ENCODE data around the gene MTHFSD. TPM values are rescaled to one million over a fixed set of nuclear protein-coding genes. Genes with fewer than 3 reads are reported as not detected.

MTHFSD gene
- total and polyA plus RNA-seq, 7 experiments from 2014 or later = 16.7 to 46.7 (median 28.1) TPM

DNA sequence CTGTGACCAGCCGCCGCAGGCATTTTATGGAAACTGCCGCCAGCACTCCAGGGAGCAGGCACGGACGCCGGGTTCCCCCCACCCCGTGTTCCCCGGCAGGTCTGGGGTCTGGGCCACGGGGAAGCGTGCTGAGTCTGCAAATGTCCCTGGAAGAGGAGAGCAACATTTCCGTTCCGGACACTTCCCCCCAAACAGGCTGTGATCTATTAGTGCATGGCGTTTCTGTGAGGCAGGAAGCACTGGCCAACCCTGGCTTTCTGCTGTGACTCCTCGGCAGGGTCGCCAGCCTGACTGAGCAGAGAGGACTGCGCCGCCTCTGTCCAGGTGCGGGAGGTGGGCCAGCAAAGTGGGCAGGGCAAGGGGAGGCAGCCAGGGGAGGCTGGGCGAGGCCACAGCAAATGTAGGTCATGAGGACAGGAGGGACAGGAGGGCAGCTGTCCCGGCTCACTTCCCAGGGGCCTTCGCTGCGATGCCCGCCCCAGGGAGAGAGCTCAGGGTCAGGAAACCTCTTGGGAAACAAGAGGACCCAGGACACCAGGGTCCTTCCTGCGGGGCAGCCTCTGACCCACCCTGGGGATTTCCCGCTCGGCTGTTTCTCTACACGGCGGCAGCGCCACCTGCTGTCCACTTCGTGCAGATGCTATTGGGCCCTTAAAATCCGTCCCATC, 35.3 kb downstream of the MTHFSD start:
- Mint-ChIP-seq H3K27ac (no peak overlapping the region), H3K4me1 (peaks cover 0 to 9% (median 3%) of the 10 kb centered on the region in 7 donors), H3K36me3 (peaks cover 0 to 2% (median 0%) of the 10 kb centered on the region in 5 donors), H3K4me3 (peak overlapping the region in 7 of 10 donors; percentile 29 to 77 (median 38)), H3K9me3 (peaks cover 0 to 3% (median 0%) of the 10 kb centered on the region in 11 donors), H3K27me3 (peaks cover 31 to 49% (median 49%) of the 10 kb centered on the region in 5 donors)
- ATAC-seq (peak; percentile 78), DNase-seq (peak in 8 of 9 donors; percentile 22 to 71 (median 30))
- Histone ChIP-seq H3K27ac (ENCODE audit: low read depth, low read length) (no peak overlapping the region), H3K4me1 (ENCODE audit: control insufficient read depth in 2 of 2, insufficient read depth in 2 of 2, low read length in 2 of 2) (peaks cover 0 to 3% of the 10 kb centered on the region in 2 donors), H3K36me3 (ENCODE audit: control insufficient read depth in 2 of 3, insufficient read depth in 3 of 3, low read length in 3 of 3) (no peaks in the 10 kb centered on the region), H3K9me3 (ENCODE audit: control insufficient read depth in 2 of 3, low read length in 3 of 3) (no peaks in the 10 kb centered on the region), H3K4me3 (ENCODE audit: low read length) (no peak overlapping the region), H3K27me3 (ENCODE audit: control insufficient read depth in 2 of 2, insufficient read depth in 2 of 2, low read length in 2 of 2) (peaks cover 0 to 15% of the 10 kb centered on the region in 2 donors)
- intact Hi-C loops (cut with micrococcal nuclease) = loop anchor here in 1 of 2 donors (1.0 to 5.0 kb wide), 3 partner anchors 43 to 699 kb away; no protein-coding TSS in a partner anchor
- ChIA-PET POLR2A (no interaction called here), CTCF (interaction anchor here (1.0 kb wide), 1 partner anchor 58 kb away, joined by 4 read pairs; no protein-coding TSS in a partner anchor)

DNA sequence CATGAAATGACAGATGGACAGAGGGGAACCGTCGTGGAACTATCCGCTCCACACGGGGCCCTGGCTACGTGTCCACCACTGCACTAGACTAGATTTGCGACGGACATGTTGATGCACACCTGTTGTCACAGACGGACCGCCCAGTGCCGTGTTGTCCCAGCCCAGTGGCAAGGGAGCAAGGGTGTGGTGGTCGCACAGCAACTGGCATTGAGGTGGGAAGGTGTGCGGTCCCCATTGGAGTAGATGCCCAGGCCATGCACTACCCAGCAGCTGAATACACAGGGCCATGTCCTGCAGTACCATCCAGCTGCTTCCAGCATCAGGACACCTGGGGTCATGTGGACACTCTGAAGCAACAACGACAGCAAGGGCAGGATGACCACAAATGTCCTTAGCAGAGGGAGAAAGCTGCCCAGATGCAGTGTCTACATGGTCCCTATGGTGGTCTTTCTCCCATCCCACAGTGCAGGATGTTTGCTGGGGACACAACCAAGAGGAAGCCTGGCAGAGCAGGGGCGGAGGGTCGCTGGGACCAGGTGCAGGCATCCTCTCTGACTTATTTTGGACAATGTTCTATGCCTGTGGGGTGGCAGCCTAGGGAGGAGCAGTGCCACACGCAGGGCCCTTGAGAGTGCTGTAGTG, 35.9 kb downstream of the MTHFSD start:
- intact Hi-C loops (cut with micrococcal nuclease) = no loop called here
- Histone ChIP-seq H3K9me3 (ENCODE audit: control insufficient read depth in 2 of 3, low read length in 3 of 3) (no peaks in the 10 kb centered on the region), H3K27ac (ENCODE audit: low read depth, low read length) (no peak overlapping the region), H3K4me1 (ENCODE audit: control insufficient read depth in 2 of 2, insufficient read depth in 2 of 2, low read length in 2 of 2) (peaks cover 0 to 3% of the 10 kb centered on the region in 2 donors), H3K27me3 (ENCODE audit: control insufficient read depth in 2 of 2, insufficient read depth in 2 of 2, low read length in 2 of 2) (peaks cover 0 to 15% of the 10 kb centered on the region in 2 donors), H3K36me3 (ENCODE audit: control insufficient read depth in 2 of 3, insufficient read depth in 3 of 3, low read length in 3 of 3) (no peaks in the 10 kb centered on the region), H3K4me3 (ENCODE audit: low read length) (no peak overlapping the region)
- Mint-ChIP-seq H3K4me1 (peaks cover 0 to 9% (median 3%) of the 10 kb centered on the region in 7 donors), H3K9me3 (peaks cover 0 to 3% (median 0%) of the 10 kb centered on the region in 11 donors), H3K27me3 (peaks cover 37 to 56% (median 55%) of the 10 kb centered on the region in 5 donors), H3K36me3 (peaks cover 0 to 4% (median 0%) of the 10 kb centered on the region in 5 donors), H3K4me3 (peak overlapping the region in 3 of 10 donors; percentile 17 to 32 (median 22)), H3K27ac (peak overlapping the region in 1 of 9 donors; percentile 48)
- ChIA-PET CTCF (interaction anchor here (0.7 to 1.3 kb wide), 2 partner anchors 37 to 178 kb away, joined by 3 to 4 read pairs; no protein-coding TSS in a partner anchor), POLR2A (no interaction called here)
- ATAC-seq (no peak), DNase-seq (no peak)

DNA sequence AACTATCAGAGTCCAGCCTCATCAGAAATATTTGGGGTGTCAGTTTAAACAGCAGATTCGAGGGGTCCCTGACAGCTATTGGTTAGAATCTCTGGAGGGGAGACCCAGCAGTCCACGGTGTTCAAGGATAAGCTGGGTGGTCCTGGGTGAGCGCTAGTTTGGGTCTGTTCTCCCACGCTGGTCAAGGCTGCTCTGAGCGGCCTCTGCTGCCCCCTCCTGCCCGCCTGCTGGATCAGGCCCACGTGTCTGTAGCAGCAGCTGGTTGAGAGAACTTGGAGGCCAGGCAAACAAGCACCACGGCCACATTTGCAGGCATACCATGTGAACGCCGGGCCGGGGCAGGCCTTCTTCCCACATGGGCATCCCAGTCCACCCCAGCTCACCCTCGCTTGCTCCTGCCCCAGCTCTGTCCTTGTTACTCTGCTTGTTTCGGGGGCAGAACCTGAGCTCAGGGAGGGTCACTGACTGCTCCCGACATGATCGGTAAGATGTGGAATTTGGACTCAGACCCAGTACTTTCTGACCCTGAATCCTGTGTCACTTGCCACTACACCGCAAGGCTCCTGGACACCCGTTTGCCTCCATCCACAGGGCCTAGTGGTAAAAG, 37.3 kb downstream of the MTHFSD start:
- Histone ChIP-seq H3K36me3 (ENCODE audit: control insufficient read depth in 2 of 3, insufficient read depth in 3 of 3, low read length in 3 of 3) (no peaks in the 10 kb centered on the region), H3K9me3 (ENCODE audit: control insufficient read depth in 2 of 3, low read length in 3 of 3) (no peaks in the 10 kb centered on the region), H3K4me1 (ENCODE audit: control insufficient read depth in 2 of 2, insufficient read depth in 2 of 2, low read length in 2 of 2) (peaks cover 0 to 3% of the 10 kb centered on the region in 2 donors), H3K27me3 (ENCODE audit: control insufficient read depth in 2 of 2, insufficient read depth in 2 of 2, low read length in 2 of 2) (peaks cover 0 to 19% of the 10 kb centered on the region in 2 donors), H3K27ac (ENCODE audit: low read depth, low read length) (no peak overlapping the region), H3K4me3 (ENCODE audit: low read length) (no peak overlapping the region)
- H3K27me3 Mint-ChIP-seq = peaks cover 51 to 69% (median 68%) of the 10 kb centered on the region in 5 donors
- ChIA-PET CTCF (interaction anchor here (1.0 to 1.3 kb wide), 2 partner anchors 175 to 176 kb away, joined by 4 read pairs; no protein-coding TSS in a partner anchor), POLR2A (interaction anchor here (0.6 kb wide), 1 partner anchor 106 kb away, joined by 3 read pairs; no protein-coding TSS in a partner anchor)
- peaks cover 0 to 1% (median 0%) of the 10 kb centered on the region in 11 donors for H3K9me3 Mint-ChIP-seq
- intact Hi-C loops (cut with micrococcal nuclease) = no loop called here
- peaks cover 0 to 4% (median 0%) of the 10 kb centered on the region in 5 donors for H3K36me3 Mint-ChIP-seq
- H3K4me3 Mint-ChIP-seq = no peak overlapping the region
- ATAC-seq (no peak), DNase-seq (no peak)
- no peak overlapping the region for H3K27ac Mint-ChIP-seq
- H3K4me1 Mint-ChIP-seq = peaks cover 0 to 13% (median 8%) of the 10 kb centered on the region in 7 donors

DNA sequence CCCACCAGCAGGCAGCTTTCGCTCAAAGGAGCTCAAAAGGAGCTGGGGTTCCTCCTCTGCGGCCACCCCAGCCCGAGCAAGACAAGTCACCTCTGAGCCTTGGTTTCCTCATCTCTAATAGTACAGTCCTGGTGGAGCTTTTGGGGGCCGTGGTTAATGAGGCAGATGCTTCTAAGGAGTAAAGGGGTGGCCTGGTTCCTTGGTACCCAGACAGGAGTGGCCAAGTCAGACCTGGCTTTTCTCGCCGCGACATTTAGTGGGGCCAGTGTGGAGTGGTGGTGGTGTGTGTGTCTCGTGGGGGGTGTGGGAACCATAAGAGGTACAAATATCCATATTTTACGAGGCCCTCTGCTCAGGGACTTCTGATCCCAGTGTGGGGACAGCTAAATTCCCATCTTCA, 38.0 kb downstream of the MTHFSD start:
- H3K36me3 ChIP-seq (ENCODE audit: control insufficient read depth in 2 of 3, insufficient read depth in 3 of 3, low read length in 3 of 3) = no peaks in the 10 kb centered on the region
- H3K4me1 Mint-ChIP-seq = peaks cover 0 to 13% (median 8%) of the 10 kb centered on the region in 7 donors
- no peak overlapping the region for H3K4me3 Mint-ChIP-seq
- no peak overlapping the region for H3K27ac ChIP-seq (ENCODE audit: low read depth, low read length)
- peaks cover 0 to 4% (median 0%) of the 10 kb centered on the region in 5 donors for H3K36me3 Mint-ChIP-seq
- H3K9me3 Mint-ChIP-seq = peaks cover 0 to 1% (median 0%) of the 10 kb centered on the region in 11 donors
- peaks cover 0 to 19% of the 10 kb centered on the region in 2 donors for H3K27me3 ChIP-seq (ENCODE audit: control insufficient read depth in 2 of 2, insufficient read depth in 2 of 2, low read length in 2 of 2)
- ATAC-seq = no peak
- H3K9me3 ChIP-seq (ENCODE audit: control insufficient read depth in 2 of 3, low read length in 3 of 3) = no peaks in the 10 kb centered on the region
- CTCF ChIA-PET = interaction anchor here (1.0 kb wide), 1 partner anchor 174 kb away, joined by 4 read pairs; no protein-coding TSS in a partner anchor
- H3K27me3 Mint-ChIP-seq = peaks cover 54 to 75% (median 68%) of the 10 kb centered on the region in 5 donors
- H3K4me3 ChIP-seq (ENCODE audit: low read length) = no peak overlapping the region
- POLR2A ChIA-PET = no interaction called here
- intact Hi-C loops (cut with micrococcal nuclease) = no loop called here
- peaks cover 0 to 3% of the 10 kb centered on the region in 2 donors for H3K4me1 ChIP-seq (ENCODE audit: control insufficient read depth in 2 of 2, insufficient read depth in 2 of 2, low read length in 2 of 2)
- DNase-seq = no peak
- H3K27ac Mint-ChIP-seq = no peak overlapping the region

DNA sequence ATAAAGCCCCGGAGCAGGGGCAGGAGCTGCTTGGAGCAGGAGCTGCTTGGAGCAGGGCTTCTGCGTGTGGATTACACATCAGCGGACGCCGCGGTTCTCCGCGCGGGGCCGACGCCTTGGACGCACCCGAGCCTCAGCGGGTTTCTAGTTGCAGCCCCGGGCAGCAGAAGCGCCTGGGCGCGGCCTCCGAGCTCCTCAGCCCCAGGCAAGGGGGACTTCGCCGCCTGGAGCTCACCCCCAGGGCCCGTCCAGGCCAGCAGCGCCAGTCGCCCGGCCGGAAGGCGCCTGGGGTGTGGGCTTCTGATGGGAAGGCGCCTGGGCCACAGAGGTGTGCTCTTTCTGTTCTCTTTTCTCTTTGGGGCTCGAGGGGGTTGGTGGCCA, 38.4 kb downstream of the MTHFSD start:
- Mint-ChIP-seq H3K9me3 (peaks cover 0 to 1% (median 0%) of the 10 kb centered on the region in 11 donors), H3K4me3 (no peak overlapping the region), H3K4me1 (peaks cover 0 to 13% (median 8%) of the 10 kb centered on the region in 7 donors), H3K27ac (peak overlapping the region in 1 of 9 donors; percentile 23), H3K27me3 (peaks cover 56 to 77% (median 71%) of the 10 kb centered on the region in 5 donors), H3K36me3 (peaks cover 0 to 4% (median 0%) of the 10 kb centered on the region in 5 donors)
- DNase-seq = no peak
- intact Hi-C loops (cut with micrococcal nuclease) = no loop called here
- Histone ChIP-seq H3K4me1 (ENCODE audit: control insufficient read depth in 2 of 2, insufficient read depth in 2 of 2, low read length in 2 of 2) (peaks cover 0 to 3% of the 10 kb centered on the region in 2 donors), H3K9me3 (ENCODE audit: control insufficient read depth in 2 of 3, low read length in 3 of 3) (no peaks in the 10 kb centered on the region), H3K4me3 (ENCODE audit: low read length) (no peak overlapping the region), H3K27ac (ENCODE audit: low read depth, low read length) (no peak overlapping the region), H3K27me3 (ENCODE audit: control insufficient read depth in 2 of 2, insufficient read depth in 2 of 2, low read length in 2 of 2) (peaks cover 0 to 19% of the 10 kb centered on the region in 2 donors), H3K36me3 (ENCODE audit: control insufficient read depth in 2 of 3, insufficient read depth in 3 of 3, low read length in 3 of 3) (no peaks in the 10 kb centered on the region)
- no peak for ATAC-seq
- CTCF ChIA-PET = interaction anchor here (0.7 kb wide), 1 partner anchor 164 kb away, joined by 3 read pairs; no protein-coding TSS in a partner anchor
- POLR2A ChIA-PET = no interaction called here

Measured in naive thymus-derived CD4-positive, alpha-beta T cell (primary cell).